Activated CD4-positive, alpha-beta T cell treated with anti-CD3 and anti-CD28 coated beads, Interleukin-2, amount 50 U/mL, for 4 hours (primary cell): ENCODE measurements around the gene CTDP1.

Source experiments
- DNase-seq, 2 experiments: peaks; one replicate each; pipeline ENCODE4 v3.0.0-alpha.2; 2020

CTDP1 gene

GRCh38 chr18:79786304-79786703, 106.7 kb downstream of the CTDP1 start:
- DNase-seq = no peak

DNA sequence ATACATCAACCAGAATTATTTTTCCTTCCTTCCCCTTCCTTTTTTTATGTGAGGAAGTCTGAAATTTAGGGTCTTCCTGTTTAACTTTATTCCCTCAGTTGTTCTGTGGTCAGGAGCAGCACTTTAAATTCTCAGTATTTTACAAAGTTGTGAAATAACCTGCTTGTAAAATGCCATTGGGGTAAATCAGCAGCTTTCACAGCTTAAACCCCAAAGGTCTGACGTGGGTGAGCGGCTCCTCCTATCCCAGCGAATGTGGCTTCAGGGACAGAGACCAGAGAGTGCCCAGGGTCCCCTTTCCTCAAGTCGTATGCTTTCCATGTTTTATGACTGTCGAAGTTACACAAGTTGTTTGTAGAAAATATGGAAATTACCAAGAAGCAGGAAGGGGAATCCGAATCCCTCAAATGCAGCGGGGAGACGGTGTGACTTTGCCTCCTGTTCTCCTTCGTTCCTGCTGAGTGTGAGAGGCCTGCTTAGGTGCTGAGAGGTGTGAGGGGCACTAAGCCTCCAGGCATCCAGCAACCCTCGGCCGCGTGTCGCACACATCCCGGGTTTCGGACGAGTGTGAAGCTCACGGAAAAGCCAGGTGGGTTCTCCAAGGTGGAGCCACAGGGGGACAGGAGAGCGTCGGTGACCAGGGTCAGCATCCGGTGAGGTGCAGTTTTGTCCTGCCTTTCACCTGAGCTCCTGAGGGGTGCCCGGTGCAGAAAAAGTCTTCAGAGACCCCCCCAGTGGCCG, 107.4 kb downstream of the CTDP1 start:
- DNase-seq = no peak

GRCh38 chr18:79787527-79787864, 107.9 kb downstream of the CTDP1 start:
- DNase-seq = no peak

GRCh38 chr18:79787865-79788733, 108.5 kb downstream of the CTDP1 start:
- no peak for DNase-seq

DNA sequence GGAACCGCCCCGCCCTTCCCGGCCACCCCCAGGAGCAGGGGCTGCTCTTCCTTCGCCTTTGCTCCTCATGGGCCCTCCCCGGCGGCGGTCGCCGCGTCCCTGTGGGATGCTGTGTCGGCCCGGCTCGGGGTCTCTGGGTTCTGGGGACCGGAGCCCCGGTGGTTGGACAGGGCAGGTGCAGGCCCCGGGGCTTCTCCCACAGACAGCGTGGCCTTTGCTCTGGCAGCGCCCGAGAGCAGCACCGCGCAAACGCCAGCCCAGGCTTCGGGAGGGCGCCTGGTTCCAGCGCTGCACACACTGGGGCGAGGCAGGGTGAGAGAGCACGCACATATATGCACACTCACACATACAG, 109.1 kb downstream of the CTDP1 start:
- no peak for DNase-seq

DNA sequence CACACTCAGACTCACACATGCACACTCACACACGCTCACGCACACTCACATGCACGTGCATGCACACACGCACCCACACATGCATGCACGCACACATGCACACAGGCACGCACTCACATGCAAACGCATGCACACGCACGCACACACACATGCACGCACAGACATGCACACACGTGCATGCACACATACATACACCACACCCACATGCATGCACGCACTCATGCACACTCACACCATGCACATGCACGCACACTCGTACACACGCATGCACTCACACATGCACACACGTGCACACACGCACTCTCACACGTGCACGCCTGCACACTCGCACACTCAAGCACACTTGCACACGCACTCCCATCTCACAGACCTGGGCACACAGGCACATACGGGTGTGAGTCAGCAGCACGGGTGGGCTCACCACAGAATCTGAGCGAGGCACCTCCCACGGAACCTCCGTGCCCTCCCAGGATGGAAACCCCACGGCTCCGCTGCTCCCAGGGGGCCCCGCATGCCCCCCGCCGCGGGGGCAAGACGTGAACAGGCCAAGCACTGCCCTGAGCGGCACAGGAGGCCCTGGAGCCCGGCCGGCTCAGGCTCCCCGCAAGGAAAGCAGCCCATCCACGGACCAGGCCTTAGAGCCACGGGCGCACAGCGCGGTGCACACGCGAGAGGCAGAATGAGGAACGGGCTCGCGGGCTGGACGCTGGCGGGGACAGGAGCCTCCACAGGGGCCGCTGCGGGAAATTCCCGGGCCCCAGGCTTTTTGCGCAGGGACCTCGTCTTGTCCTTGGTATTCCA, 109.7 kb downstream of the CTDP1 start:
- no peak for DNase-seq

GRCh38 chr18:79789901-79790890, 110.6 kb downstream of the CTDP1 start:
- DNase-seq = no peak

DNA sequence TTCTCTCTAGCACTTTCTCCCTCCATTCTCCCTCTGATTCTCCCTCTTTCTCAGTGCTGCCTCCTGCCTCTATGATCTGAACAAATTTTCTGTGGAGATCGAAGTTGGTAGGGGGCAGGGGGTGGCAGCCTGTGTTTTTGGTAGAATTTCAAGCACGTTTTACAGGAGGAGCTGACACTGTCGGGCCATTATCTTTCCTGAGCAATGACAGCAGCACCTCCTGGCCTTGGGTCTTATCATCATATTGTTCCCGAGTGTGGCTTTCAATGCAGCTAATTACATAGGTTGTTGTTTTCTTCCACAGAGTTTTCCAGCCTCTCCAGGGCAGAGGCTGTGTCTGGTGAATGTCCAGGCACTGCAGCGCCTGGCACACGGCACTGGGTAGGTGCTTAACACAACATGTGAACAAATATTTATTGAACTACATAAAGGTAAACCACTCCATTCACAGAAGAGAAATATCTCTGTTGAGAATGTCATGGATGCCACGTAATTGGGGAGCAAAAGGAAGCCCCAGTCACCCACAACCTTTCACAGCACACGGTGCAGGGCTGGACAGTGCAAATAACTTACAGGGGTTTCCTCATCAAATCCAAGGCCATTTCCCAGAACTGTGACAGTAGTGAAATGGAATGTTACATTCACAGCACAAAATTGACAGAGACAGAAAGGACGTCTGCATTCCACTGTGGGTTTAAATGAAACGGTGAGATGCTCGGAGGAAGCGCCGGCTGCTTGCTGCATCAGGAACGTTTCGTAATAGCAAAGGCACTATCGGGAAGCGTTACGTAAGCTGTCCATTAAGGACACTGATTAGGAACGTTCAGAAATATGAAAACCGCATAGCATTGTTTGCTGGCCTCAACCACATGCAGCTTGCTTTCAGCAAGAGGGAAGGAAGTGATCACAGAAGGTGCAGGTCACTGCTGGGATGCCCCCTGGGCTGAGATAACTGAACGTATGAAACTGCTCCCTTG, 111.7 kb downstream of the CTDP1 start:
- no peak for DNase-seq

- no peak for DNase-seq
Measured at GRCh38 chr18:79792096-79792987, 112.7 kb downstream of the CTDP1 start.

GRCh38 chr18:79792988-79793355, 113.4 kb downstream of the CTDP1 start:
- DNase-seq = no peak

DNA sequence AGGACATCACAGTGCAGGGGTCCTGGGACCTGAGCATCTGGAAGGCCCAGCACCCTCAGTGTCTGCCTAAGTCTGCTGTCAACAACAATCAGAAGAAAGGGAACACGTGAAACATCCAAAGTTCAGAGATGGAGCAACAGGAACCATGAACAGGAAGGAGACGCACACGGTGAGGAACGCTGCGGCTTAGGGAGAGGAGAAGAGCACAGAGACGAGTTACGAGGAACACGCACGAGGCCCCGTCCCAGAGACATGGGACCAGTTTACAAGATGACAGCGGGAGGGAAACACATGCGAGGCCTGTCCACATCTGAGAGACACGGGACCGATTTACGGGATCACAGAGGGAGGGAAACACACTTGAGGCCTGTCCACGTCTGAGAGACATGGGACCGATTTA, 115.2 kb downstream of the CTDP1 start:
- DNase-seq = no peak

- no peak for DNase-seq
Measured at GRCh38 chr18:79795446-79795845, 115.8 kb downstream of the CTDP1 start.

GRCh38 chr18:79796016-79796415, 116.4 kb downstream of the CTDP1 start:
- DNase-seq = no peak

DNA sequence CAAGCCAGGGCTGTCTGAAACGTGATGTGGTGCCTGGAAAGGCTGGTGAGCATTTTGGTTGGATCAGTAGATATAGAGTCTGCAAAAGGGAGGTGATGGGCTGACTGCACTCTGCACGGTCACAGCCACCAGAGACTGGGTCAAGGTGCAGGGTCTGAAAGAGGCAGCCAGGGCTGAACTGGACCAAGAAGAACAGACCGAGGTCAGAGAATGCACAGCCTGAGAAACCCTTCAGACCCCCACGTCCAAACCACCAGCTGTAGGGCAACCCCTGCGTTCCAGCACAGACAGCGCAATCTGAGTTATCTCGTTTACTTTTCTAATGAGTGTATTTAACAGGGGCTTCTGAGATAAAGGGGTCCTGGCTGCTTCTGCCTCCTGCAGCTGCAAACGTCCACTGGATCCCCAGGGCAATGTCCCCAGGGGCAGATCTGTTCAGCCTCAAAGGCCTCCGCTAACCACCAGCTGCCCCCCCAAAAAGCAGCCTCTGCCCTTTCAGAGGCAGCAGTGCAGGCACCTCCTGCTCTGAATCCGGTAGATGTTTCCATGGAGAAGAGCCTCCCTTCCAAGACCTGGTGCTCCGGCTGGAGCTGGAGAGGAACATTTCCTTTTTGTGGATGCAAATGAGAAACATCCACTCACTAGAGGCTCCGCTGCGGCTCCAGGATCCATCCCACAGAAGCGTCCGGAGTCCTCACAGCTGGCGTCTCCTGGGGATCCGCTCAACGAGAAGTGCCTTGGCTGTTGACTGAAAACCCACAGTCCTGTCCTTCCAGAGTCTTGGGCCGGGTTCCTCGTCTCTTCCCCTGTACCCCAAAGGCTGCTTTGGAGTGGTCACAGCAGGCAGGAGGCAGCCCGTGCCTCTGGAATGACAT, 117.2 kb downstream of the CTDP1 start:
- no peak for DNase-seq

DNA sequence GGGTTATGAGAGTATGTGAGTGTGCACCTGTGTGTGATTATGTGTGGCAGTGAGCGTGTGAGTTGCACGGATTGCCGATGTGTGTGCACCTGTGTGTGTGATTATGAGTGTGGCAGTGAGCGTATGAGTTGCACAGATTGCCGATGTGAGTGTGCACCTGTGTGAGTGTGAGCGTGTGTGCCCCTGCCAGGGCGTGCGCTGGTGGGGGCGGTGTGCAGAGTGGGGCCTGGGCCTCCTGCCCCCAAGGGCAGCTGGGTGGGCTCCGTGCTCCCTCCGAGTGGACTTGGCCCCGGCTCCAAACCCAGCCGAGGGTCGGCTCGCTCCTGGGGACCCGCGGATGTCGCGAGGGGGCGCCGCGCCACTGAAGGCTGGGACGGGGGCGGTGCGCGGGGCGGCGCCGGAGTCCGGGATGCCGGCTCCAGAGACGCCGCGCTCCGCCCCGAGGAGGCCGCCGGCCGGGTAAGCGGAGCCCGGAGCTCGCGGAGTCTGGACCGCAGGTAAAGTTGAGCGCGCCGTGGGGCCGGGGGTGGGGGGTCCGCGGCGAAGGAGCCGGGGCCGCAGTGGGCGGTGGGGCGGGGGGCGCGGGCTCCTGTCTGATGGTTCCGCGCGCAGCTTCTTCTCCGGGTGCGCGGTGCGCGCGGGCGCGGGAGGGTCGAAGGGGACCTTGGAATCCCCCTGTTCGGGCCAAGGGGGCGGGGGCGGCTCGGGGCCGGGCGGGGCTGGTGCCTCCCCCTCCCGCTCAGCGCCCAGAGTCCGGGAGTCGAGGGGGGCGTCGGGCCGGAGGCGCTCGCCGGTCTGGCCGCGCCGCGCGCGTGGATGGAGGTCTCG, 118.1 kb downstream of the CTDP1 start, which contains the start of gene KCNG2:
Gene KCNG2, plus strand, starts transcription at position 421 of the 828 bp plus-strand sequence. CDS start 65,730 bp downstream, outside the sequence.
- DNase-seq = no peak

GRCh38 chr18:79798346-79798998, 118.9 kb downstream of the CTDP1 start:
- no peak for DNase-seq

DNA sequence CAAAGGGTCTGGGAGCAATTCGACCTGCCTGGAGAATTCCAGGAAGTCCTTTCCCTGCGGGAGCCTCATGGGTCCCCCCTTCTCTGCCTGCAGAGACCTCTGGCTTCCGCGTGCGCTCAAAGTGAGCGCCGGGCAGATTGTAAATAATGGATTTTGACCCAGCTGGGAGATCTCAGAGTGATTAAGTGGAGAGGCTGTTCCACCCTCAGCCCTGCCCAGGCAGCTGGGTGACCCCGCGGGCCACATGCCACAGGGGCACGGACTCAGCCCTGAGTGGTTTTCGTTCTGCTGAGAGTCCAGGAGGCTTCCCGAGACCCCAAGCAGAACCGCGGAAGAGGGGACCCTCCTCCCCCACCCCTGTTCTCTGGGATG, 119.4 kb downstream of the CTDP1 start:
- no peak for DNase-seq
